Esophagus (tissue), 2 donors: Measurements from ENCODE around the gene ING1. TPM values are rescaled to one million over a fixed set of nuclear protein-coding genes. Genes with fewer than 3 reads are reported as not detected.

ENCODE experiments used
- H3K27ac ChIP-seq, 2 donors: one replicate each; pipeline ENCODE4 v1.5.1; 2013; ENCODE audit warnings: low read depth in 2 of 2, mild to moderate bottlenecking in 2 of 2, inconsistent platforms in 1 of 2, low read length in 1 of 2, moderate library complexity in 1 of 2
- H3K27me3 ChIP-seq, 2 donors: one replicate each; pipeline ENCODE4 v1.6.1; 2013; ENCODE audit warnings: low read length in 2 of 2, control low read depth in 1 of 2, mild to moderate bottlenecking in 1 of 2; ENCODE audit not compliant: insufficient read depth in 2 of 2, control insufficient read depth in 1 of 2
- H3K36me3 ChIP-seq, 2 donors: one replicate each; pipeline ENCODE4 v1.6.1; 2013; ENCODE audit warnings: low read length in 1 of 2; ENCODE audit not compliant: control insufficient read depth in 2 of 2, insufficient read depth in 2 of 2
- H3K4me1 ChIP-seq, 2 donors: one replicate each; pipeline ENCODE4 v1.6.1; 2013; ENCODE audit warnings: low read length in 1 of 2; ENCODE audit not compliant: control insufficient read depth in 2 of 2, insufficient read depth in 2 of 2
- H3K4me3 ChIP-seq, 2 donors: one replicate each; pipeline ENCODE4 v1.5.1; 2013; ENCODE audit warnings: low read length in 2 of 2, mild to moderate bottlenecking in 2 of 2, low read depth in 1 of 2, moderate library complexity in 1 of 2
- H3K9me3 ChIP-seq, 2 donors: one replicate each; pipeline ENCODE4 v1.6.1; 2013; ENCODE audit warnings: mild to moderate bottlenecking in 2 of 2, low read depth in 1 of 2, low read length in 1 of 2, moderate library complexity in 1 of 2; ENCODE audit not compliant: control insufficient read depth in 2 of 2, insufficient read depth in 1 of 2
- WGBS, 2 donors: extraction: QIAGEN DNeasy Blood & Tissue Kit; methylation state at CpG; one replicate each; pipeline ENCODE4 v1.1.7; 2013; 5-methylcytosine and 5-hydroxymethylcytosine counted together
- polyA plus RNA-seq, 2 donors: library from polyadenylated mRNA; stranded (reverse); fragments of 200-250 nt; gene quantifications; one replicate each; pipeline ENCODE4 v1.2.3, GENCODE V29; 2013
- donor health status: healthy with polysubstance abuse.
- donor health status: Bipolar disorder and iron deficiency.

Gene ING1
- polyA plus RNA-seq, 2 donors, result 5.1 to 8.3 TPM

DNA sequence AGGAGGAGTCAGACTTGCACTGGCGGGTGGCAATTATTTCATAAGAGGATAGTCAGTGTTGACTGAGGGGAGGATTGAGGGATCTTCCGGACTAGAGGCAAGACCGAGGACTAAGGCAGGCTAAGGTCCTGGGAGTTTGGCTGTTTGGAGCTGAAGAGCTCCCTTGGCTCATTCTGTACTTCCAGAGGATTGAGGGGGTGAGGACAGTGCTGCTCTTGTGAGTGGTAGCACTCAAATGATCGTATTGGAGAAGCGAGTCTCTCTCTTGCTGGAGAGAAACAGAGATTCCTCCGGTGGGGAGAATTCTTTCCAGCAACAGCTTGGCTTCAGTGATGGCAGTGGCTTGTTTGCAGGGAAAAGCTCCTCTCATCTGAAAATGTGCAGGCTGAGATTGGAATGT, 47.1 kb downstream of the ING1 start:
- Histone ChIP-seq H3K4me1 (no peaks in the 10 kb centered on the region), H3K27ac (no peak overlapping the region), H3K27me3 (peaks cover 0 to 2% of the 10 kb centered on the region in 2 donors), H3K4me3 (no peak overlapping the region), H3K36me3 (no peaks in the 10 kb centered on the region), H3K9me3 (peaks cover 0 to 5% of the 10 kb centered on the region in 2 donors)
- WGBS, 2 donors, result 89 to 93% methylated on average over 6 of the region's 6 CpGs

DNA sequence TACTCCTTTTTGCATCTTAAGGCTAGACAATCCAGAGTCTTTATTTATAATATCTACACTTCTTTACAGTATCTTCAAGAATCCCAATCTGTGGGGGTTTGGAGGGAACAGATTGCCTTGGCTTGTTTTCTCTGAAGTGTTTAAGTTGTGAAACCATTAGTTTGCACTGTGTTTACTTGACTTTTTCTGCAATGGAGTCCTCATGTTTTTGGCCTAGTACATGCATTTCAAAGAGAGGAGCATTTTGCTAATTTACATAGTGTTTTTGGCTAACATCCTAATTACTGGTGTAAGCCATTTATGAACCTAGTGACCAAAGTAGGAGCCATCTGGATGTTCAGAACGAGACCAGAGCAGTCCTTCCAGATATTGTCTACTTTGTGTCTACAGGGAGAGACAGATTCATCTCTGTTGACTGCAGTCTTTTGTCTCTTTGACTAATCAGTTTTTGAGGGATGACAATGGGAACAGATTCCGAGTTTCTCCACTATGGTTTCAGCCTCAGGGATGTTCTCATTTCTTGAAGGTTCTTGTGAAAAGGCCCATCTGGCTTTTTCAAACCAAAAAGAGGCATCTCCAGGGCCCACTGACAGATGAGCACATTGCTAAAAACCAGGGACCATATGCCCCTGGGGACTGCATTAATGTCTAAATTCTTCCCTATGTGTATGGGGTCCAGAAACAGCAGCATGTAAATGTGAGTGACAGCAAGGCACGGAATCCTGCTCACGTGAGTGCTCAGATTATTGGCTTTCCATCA, 53.4 kb downstream of the ING1 start:
- no peaks in the 10 kb centered on the region for H3K36me3 ChIP-seq
- H3K27me3 ChIP-seq, result peaks cover 0 to 2% of the 10 kb centered on the region in 2 donors
- H3K4me3 ChIP-seq, result no peak overlapping the region
- WGBS, 2 donors, result 71 to 72% methylated on average over 4 of the region's 4 CpGs
- H3K4me1 ChIP-seq, result no peaks in the 10 kb centered on the region
- H3K27ac ChIP-seq, result no peak overlapping the region
- peaks cover 0 to 5% of the 10 kb centered on the region in 2 donors for H3K9me3 ChIP-seq

DNA sequence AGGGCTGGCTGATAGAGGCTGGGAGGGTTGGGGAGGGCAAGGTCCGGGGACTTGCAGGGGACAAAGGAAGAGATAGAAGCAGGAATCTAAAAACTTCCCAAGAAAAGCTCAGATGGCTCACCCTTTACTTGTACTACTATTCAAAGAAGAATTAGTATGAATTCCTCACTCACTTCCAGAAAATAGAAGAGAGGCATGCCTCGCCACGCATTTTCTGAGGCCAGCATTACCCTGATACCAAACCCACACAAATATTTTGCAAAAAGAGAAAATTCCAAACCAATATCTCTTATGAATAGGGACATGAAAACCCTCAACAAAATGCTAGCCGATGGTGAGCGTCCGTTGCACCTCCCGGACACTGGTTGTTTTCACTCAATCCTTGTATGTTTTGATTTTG, 54.0 kb downstream of the ING1 start:
- H3K4me3 ChIP-seq, result no peak overlapping the region
- H3K4me1 ChIP-seq, result no peaks in the 10 kb centered on the region
- H3K36me3 ChIP-seq, result no peaks in the 10 kb centered on the region
- 79 to 83% methylated on average over 7 of the region's 7 CpGs for WGBS, 2 donors
- no peak overlapping the region for H3K27ac ChIP-seq
- H3K27me3 ChIP-seq, result peaks cover 0 to 2% of the 10 kb centered on the region in 2 donors
- peaks cover 0 to 5% of the 10 kb centered on the region in 2 donors for H3K9me3 ChIP-seq

DNA sequence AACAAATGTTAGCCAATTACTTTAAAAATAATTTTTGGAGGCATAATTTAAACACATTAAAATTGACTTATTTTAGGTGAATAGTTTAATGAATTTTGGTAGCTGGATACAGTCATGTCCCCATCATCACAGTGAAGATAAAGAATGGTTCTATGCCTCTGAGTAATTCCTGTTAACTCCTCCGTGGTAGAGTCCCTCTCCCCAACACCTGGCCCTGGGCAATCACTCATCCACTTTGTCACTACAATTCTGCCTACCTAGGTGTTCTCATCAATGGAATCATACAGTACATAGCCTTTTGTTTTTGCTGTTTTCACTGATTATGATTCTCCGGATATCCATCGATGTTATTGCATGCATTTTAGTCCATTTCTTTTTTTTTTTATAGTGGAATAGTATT, 55.6 kb downstream of the ING1 start:
- H3K27me3 ChIP-seq, result peaks cover 0 to 2% of the 10 kb centered on the region in 2 donors
- no peaks in the 10 kb centered on the region for H3K36me3 ChIP-seq
- no peaks in the 10 kb centered on the region for H3K4me1 ChIP-seq
- no peak overlapping the region for H3K4me3 ChIP-seq
- whole genome bisulfite sequencing, 2 donors, result 61 to 78% methylated on average over 3 of the region's 3 CpGs
- no peak overlapping the region for H3K27ac ChIP-seq
- peaks cover 0 to under 1% of the 10 kb centered on the region in 2 donors for H3K9me3 ChIP-seq

DNA sequence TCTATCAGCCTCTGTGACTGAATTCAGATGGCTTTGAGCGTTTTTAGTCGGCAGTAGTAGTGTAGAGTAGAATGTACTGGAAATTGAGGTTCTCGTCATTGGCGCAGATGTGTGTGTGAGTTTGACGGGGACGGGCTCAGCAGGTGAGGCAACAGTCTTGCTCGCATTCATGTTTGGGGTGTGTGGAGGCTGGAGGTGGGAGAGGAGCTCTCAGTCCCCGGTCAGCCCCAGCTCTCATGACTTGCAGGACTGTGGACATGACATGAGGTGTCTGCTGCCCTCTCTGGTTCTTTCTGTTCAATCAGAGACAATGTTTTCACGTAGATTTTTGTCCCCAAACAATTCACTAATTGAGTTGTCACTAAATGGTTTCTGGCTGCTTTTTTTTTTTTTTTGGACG, 57.2 kb downstream of the ING1 start:
- Histone ChIP-seq H3K27me3 (no peaks in the 10 kb centered on the region), H3K9me3 (no peaks in the 10 kb centered on the region), H3K27ac (no peak overlapping the region), H3K4me3 (no peak overlapping the region), H3K36me3 (no peaks in the 10 kb centered on the region), H3K4me1 (no peaks in the 10 kb centered on the region)
- WGBS, 2 donors, result 76 to 77% methylated on average over 10 of the region's 10 CpGs

DNA sequence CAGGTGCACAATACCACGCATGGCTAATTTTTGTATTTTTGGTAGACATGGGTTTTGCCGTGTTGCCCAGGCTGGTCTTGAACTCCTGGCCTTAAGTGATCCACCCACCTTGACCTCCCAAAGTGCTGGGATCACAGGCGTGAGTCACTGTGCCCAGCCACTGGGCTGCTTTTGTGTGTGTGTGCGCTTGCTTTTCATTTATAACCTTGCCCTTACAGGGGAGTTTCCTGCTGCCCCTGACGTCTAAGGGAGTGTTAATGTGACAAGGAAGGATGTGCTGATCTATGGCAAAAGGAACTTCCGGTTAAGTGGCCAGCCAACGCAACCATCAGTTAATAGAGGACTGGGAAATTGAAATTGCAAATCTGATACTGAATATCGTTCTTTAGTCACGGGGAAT, 57.7 kb downstream of the ING1 start:
- 55 to 61% methylated on average over 9 of the region's 9 CpGs for WGBS, 2 donors
- H3K4me1 ChIP-seq, result no peaks in the 10 kb centered on the region
- H3K27me3 ChIP-seq, result no peaks in the 10 kb centered on the region
- H3K36me3 ChIP-seq, result no peaks in the 10 kb centered on the region
- no peaks in the 10 kb centered on the region for H3K9me3 ChIP-seq
- no peak overlapping the region for H3K27ac ChIP-seq
- H3K4me3 ChIP-seq, result no peak overlapping the region

DNA sequence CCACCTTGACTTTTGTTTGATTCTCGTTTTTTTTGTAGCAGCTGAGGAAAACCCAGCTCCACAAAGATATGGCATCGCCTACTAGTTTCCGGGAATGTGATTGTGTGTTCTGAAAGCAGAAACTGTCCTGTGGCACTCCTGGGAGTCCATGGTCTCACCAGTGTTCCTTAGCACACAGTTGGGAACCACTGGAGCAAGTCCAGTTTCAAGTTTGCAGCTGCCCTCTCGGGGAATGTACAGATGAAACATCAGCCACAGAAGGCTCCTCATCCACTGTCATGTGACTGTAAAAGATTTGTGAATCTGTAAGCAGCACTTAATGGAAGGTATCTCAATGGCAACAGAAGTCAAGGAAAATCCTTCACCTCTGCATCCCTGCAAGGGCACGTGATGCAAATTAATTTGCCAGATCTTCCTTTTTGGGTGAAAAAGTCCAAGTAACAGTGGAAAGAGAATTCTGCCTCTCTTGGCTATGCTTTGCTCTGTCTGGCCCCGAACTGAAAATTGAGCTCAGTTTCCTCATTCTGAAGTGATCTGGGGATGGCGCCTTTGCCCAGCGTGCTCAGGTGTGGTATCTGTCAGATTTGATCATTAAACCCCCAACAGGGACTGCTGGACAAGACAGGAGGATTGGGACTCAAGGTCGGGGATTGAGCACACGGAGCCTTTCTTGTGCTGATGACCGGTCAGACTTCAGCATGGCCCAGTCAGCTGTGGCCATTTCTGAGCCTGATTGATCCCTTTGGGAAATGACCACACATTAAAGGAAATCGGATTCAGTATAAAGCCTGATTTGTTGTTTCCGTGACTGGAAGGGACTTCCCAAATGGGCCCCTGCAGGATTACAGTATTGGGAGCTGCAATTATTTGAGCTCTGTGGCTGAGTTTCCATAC, 58.8 kb downstream of the ING1 start:
- no peaks in the 10 kb centered on the region for H3K9me3 ChIP-seq
- no peak overlapping the region for H3K4me3 ChIP-seq
- no peaks in the 10 kb centered on the region for H3K4me1 ChIP-seq
- H3K27me3 ChIP-seq, result no peaks in the 10 kb centered on the region
- no peaks in the 10 kb centered on the region for H3K36me3 ChIP-seq
- WGBS, 2 donors, result 81 to 82% methylated on average over 13 of the region's 13 CpGs
- no peak overlapping the region for H3K27ac ChIP-seq

Other genes with a start within 250 kb of the ING1 start
- gene RAB20, start 152.0 kb upstream of the ING1 start, polyA plus RNA-seq, result 1 to 10 TPM; 1.0 to 2.3 TPM
- gene NAXD, start 98.2 kb upstream of the ING1 start, polyA plus RNA-seq, result 10 to 100 TPM; 26.3 to 28.7 TPM
- 10 to 100 TPM; 42.9 to 75.1 TPM for gene CARS2, start 7.6 kb upstream of the ING1 start, polyA plus RNA-seq
- 10 to 100 TPM; 19.7 to 34.4 TPM for gene ANKRD10, start 201.4 kb downstream of the ING1 start, polyA plus RNA-seq